ENCODE data around the gene PAIP2.

The PAIP2 gene

DNA sequence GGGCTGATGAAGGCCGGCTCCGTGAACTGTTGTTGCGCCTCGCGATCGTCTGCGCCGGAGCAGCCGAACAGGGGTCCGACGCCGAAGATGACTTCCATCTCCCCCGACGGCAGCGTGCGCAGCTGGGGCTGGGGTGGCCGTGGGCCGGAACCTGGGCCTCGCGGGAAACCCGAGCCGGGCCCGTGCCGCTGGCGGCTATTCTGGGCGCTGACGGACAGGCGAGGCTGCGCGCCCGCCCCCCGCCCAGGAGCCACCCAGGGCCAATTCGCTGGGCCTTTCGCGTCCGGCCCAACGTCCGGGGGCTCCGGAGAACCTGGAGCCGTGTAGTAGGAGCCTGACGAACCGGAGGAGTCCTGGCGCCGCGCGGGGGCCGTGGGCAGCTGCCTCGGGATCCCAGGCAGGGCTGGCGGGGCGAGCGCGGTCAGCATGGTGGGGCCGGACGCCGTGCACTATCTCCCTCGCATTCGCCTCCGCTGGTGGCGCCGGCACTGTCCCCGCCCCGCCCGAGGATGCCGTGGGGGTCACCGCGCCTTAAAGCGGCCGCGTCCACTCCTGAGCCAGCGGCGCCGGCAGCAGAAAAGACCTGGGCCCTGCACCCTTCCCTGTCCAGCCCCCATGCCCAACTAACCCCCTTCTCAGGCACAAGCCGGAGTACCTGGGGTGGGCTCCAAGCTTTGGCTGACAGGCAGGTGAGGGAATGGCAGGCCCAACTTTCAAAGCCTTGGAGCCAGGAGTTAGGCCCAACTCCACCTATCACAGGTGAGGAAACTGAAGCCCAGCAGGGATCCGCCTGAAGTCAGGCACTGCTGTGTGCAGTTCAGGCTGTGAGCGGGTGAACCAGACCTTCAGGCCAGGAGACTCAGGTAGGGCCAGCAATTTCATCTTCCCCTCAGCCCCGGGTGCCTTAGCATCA lies 53.3 kb downstream of the PAIP2 start, which contains the start of gene PROB1:
Gene PROB1 (minus strand): TSS at position 451 of the 913 bp plus-strand sequence. CDS start 23 bp downstream, at position 428.
- ATAC-seq (ENCODE audit: low read depth) (no peak), DNase-seq (ENCODE audit: low spot score) (no peak)
- H3K4me1 ChIP-seq (ENCODE audit: insufficient read depth, poor library complexity, severe bottlenecking), result peaks cover 12% of the 10 kb centered on the region
- H3K27ac ChIP-seq (ENCODE audit: poor library complexity, severe bottlenecking), result no peak within 1 kb of the TSS
- H3K27me3 ChIP-seq (ENCODE audit: insufficient read depth, poor library complexity, severe bottlenecking), result no peaks in the 10 kb centered on the region
- TF ChIP-seq, protein P1, sequence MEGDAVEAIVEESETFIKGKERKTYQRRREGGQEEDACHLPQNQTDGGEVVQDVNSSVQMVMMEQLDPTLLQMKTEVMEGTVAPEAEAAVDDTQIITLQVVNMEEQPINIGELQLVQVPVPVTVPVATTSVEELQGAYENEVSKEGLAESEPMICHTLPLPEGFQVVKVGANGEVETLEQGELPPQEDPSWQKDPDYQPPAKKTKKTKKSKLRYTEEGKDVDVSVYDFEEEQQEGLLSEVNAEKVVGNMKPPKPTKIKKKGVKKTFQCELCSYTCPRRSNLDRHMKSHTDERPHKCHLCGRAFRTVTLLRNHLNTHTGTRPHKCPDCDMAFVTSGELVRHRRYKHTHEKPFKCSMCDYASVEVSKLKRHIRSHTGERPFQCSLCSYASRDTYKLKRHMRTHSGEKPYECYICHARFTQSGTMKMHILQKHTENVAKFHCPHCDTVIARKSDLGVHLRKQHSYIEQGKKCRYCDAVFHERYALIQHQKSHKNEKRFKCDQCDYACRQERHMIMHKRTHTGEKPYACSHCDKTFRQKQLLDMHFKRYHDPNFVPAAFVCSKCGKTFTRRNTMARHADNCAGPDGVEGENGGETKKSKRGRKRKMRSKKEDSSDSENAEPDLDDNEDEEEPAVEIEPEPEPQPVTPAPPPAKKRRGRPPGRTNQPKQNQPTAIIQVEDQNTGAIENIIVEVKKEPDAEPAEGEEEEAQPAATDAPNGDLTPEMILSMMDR (IDR thresholded peaks at IDR 0.05; ENCODE audit: poor library complexity, severe bottlenecking), result no peak
- H3K9me3 ChIP-seq (ENCODE audit: severe bottlenecking), result no peaks in the 10 kb centered on the region
- H3K4me3 ChIP-seq (ENCODE audit: severe bottlenecking), result no peak within 1 kb of the TSS
- H3K36me3 ChIP-seq (ENCODE audit: low read depth), result no peaks in the 10 kb centered on the region

DNA sequence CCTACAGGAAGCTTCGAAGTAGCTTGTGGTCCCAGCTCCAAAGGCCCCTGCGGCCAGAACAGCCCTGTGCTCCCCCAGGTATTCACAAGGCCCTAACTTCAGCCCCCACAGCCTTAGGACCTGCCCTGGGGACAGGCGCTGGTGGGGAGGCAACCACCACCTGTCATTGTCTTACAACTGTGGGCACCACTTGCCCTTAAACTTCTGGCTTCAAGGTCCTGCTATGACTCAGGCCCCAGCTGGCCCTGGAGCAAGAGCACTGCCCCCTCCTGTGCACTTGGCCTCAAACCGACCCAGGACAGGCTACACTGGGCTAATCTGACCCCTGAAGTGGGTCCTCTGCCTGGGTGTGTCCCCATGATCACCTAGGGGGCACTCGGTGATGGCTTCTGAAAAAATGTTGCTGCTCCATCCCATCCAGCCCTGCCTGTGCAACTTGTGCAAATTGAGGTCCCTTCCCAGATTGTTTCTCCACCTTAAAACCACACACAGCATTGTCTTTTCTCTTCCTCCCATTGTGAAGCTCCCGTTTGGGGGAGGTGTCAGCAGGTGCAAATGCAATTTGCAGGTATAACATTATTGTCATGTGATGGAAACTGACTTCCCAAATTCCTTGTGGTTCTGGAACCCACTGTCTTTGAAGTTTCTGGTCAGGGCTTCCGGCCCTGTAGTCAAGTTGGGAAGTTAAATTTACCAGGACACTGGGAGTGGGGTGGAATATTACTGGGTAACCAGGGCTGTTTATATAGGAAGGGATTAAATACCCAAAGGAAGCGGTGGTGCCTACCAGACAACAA lies 54.4 kb downstream of the PAIP2 start:
- 0 out of 3 replicates have a peak, but pooled peaks have one; percentile 13 for ATAC-seq (ENCODE audit: low read depth)
- no peak overlapping the region for H3K27ac ChIP-seq (ENCODE audit: poor library complexity, severe bottlenecking)
- peaks cover 10% of the 10 kb centered on the region for H3K4me1 ChIP-seq (ENCODE audit: insufficient read depth, poor library complexity, severe bottlenecking)

DNA sequence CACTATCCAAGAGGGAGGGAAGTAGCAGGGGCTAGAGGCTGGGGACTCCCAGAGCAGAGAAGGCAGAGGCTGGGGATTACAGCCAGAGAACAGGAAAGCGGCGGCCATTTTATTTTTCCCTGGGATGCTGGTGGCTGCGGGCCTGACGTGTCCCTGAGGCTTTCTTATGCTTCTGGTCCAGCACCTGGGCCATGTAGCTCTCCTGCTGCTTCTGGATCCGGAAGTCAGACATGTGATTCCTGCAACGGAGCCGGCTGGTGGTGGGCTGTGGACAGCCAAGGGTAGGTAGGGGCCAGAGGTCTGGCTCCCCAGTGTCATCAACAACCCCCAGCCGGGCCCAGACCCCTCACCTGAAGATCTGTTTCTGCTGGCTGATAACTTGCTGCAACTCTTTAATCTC lies 55.0 kb downstream of the PAIP2 start:
- no peak overlapping the region for H3K4me3 ChIP-seq (ENCODE audit: severe bottlenecking)
- H3K4me1 ChIP-seq (ENCODE audit: insufficient read depth, poor library complexity, severe bottlenecking), result peaks cover 4% of the 10 kb centered on the region
- H3K36me3 ChIP-seq (ENCODE audit: low read depth), result no peaks in the 10 kb centered on the region
- H3K27ac ChIP-seq (ENCODE audit: poor library complexity, severe bottlenecking), result no peak overlapping the region
- no peak for ATAC-seq (ENCODE audit: low read depth)
- no peak for DNase-seq (ENCODE audit: low spot score)
- no peaks in the 10 kb centered on the region for H3K9me3 ChIP-seq (ENCODE audit: severe bottlenecking)
- no peaks in the 10 kb centered on the region for H3K27me3 ChIP-seq (ENCODE audit: insufficient read depth, poor library complexity, severe bottlenecking)
- TF ChIP-seq, protein P1 (IDR thresholded peaks at IDR 0.05; ENCODE audit: poor library complexity, severe bottlenecking), result no peak

More for the DNA sequence above, 54.4 kb downstream of the PAIP2 start:
- no peaks in the 10 kb centered on the region for H3K36me3 ChIP-seq (ENCODE audit: low read depth)
- no peaks in the 10 kb centered on the region for H3K9me3 ChIP-seq (ENCODE audit: severe bottlenecking)
- no peak overlapping the region for H3K4me3 ChIP-seq (ENCODE audit: severe bottlenecking)
- DNase-seq (ENCODE audit: low spot score), result no peak
- TF ChIP-seq, protein P1 (IDR thresholded peaks at IDR 0.05; ENCODE audit: poor library complexity, severe bottlenecking), result no peak
- no peaks in the 10 kb centered on the region for H3K27me3 ChIP-seq (ENCODE audit: insufficient read depth, poor library complexity, severe bottlenecking)

DNA sequence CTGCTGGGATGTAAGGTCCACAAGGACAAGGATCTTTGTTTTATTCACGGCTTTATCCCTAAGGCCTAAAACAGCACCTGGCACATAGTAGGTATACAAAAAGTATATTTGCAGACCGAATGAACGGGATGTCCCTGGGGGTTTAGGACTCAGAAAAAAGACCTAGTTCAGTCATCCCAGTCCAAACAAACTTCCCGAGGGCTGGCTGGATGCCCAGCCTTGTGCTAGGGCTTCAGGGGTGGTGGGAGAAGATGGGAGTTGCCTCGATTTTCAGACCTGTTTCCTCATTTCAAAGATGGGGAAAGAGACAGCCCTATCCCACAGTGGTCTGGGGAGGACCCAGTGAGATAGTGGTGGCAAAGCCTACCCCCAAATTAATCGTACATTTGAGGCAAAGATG lies 56.3 kb downstream of the PAIP2 start:
- DNase-seq (ENCODE audit: low spot score), result no peak
- Histone ChIP-seq H3K36me3 (ENCODE audit: low read depth) (no peaks in the 10 kb centered on the region), H3K4me1 (ENCODE audit: insufficient read depth, poor library complexity, severe bottlenecking) (peaks cover under 1% of the 10 kb centered on the region), H3K4me3 (ENCODE audit: severe bottlenecking) (no peak overlapping the region), H3K9me3 (ENCODE audit: severe bottlenecking) (no peaks in the 10 kb centered on the region), H3K27ac (ENCODE audit: poor library complexity, severe bottlenecking) (no peak overlapping the region), H3K27me3 (ENCODE audit: insufficient read depth, poor library complexity, severe bottlenecking) (no peaks in the 10 kb centered on the region)
- ATAC-seq (ENCODE audit: low read depth), result no peak
- TF ChIP-seq, protein P1 (IDR thresholded peaks at IDR 0.05; ENCODE audit: poor library complexity, severe bottlenecking), result no peak

Measured in RWPE2 (cell line).